Stimulated activated naive CD8-positive, alpha-beta T cell treated with anti-CD3 and anti-CD28 coated beads, Interleukin-15, amount 100 ng/mL, for 72 hours (primary cell): ENCODE results near the gene LSS.
"Not testable (repeated sequence)": the region's sequence is repeated elsewhere in the genome, so short reads cannot be mapped to it uniquely, and the experiment has no call there.

Source experiments
- ATAC-seq: fragments of 150-1000 bp; cut with Tn5 transposase; 2 replicates; pipeline ENCODE4 v1.10.0; 2021; ENCODE audit warnings: mild to moderate bottlenecking, moderate library complexity
- DNase-seq, 2 donors: peaks; one replicate each; pipeline ENCODE4 v3.0.0; 2021 to 2022
- H3K27ac Mint-ChIP-seq, 2 donors: one replicate each; pipeline ENCODE4 v1.8.0; 2022; ENCODE audit warnings: mild to moderate bottlenecking in 2 of 2, mixed read lengths in 2 of 2, moderate library complexity in 2 of 2
- H3K27me3 Mint-ChIP-seq: one replicate; pipeline ENCODE4 v1.8.0; 2022; ENCODE audit warnings: mixed read lengths
- H3K4me1 Mint-ChIP-seq: one replicate; pipeline ENCODE4 v1.8.0; 2022; ENCODE audit warnings: mild to moderate bottlenecking, mixed read lengths
- H3K4me3 Mint-ChIP-seq, 2 donors: one replicate each; pipeline ENCODE4 v1.8.0; 2022; ENCODE audit warnings: mild to moderate bottlenecking in 2 of 2, mixed read lengths in 2 of 2, moderate library complexity in 1 of 2
- H3K9me3 Mint-ChIP-seq, 2 donors: one replicate each; pipeline ENCODE4 v1.8.0; 2022; ENCODE audit warnings: mixed read lengths in 2 of 2

The LSS gene

GRCh38 chr21:46181953-46182547, 46.5 kb downstream of the LSS start:
- ATAC-seq (no peak), DNase-seq (no peak)
- H3K27ac Mint-ChIP-seq = no peak overlapping the region
- peaks cover 0 to 6% of the 10 kb centered on the region in 2 donors for H3K9me3 Mint-ChIP-seq
- peaks cover under 1% of the 10 kb centered on the region for H3K27me3 Mint-ChIP-seq
- no peak overlapping the region for H3K4me3 Mint-ChIP-seq
- peaks cover 18% of the 10 kb centered on the region for H3K4me1 Mint-ChIP-seq

DNA sequence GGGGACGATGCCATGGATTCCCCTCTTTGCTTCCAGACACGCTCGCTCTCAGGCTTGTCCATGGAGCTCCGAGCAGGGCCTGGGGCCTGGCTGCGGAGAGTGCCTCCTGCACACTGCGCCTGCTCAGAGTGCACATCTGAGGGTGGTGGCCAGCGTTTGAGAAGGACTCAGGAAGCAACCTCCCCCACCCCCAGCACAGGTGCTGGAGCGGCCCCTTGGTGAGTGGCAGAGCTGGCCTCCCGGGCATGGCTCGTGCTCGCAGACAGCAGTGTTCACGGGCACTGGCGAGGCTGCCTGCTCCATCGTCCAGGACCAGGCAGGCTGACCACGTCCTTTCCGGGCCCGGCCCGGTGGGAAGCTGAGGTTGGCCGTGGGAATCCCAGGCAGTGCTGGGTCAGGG, 47.1 kb downstream of the LSS start:
- Mint-ChIP-seq H3K27me3 (peaks cover 7% of the 10 kb centered on the region), H3K27ac (no peak overlapping the region), H3K9me3 (peaks cover 5 to 12% of the 10 kb centered on the region in 2 donors), H3K4me1 (peaks cover 18% of the 10 kb centered on the region), H3K4me3 (no peak overlapping the region)
- no peak for DNase-seq
- no peak for ATAC-seq

- H3K9me3 Mint-ChIP-seq = peaks cover 10 to 18% of the 10 kb centered on the region in 2 donors
- no peak overlapping the region for H3K27ac Mint-ChIP-seq
- peaks cover 12% of the 10 kb centered on the region for H3K27me3 Mint-ChIP-seq
- peaks cover 17% of the 10 kb centered on the region for H3K4me1 Mint-ChIP-seq
- no peak overlapping the region for H3K4me3 Mint-ChIP-seq
- DNase-seq (no peak), ATAC-seq (no peak)
These were observed 47.7 kb downstream of the LSS start for GRCh38 chr21:46180778-46181391.

- Mint-ChIP-seq H3K9me3 (peaks cover 13 to 22% of the 10 kb centered on the region in 2 donors), H3K4me3 (no peak overlapping the region), H3K27me3 (peaks cover 19% of the 10 kb centered on the region), H3K4me1 (peaks cover 10% of the 10 kb centered on the region), H3K27ac (no peak overlapping the region)
- no peak for DNase-seq
- no peak for ATAC-seq
These were observed 48.4 kb downstream of the LSS start for GRCh38 chr21:46180079-46180722.

- H3K9me3 Mint-ChIP-seq = peaks cover 18 to 27% of the 10 kb centered on the region in 2 donors
- H3K4me1 Mint-ChIP-seq = peaks cover 9% of the 10 kb centered on the region
- peaks cover 24% of the 10 kb centered on the region for H3K27me3 Mint-ChIP-seq
- H3K4me3 Mint-ChIP-seq = no peak overlapping the region
- DNase-seq (no peak), ATAC-seq (no peak)
- H3K27ac Mint-ChIP-seq = no peak overlapping the region
These were observed 48.9 kb downstream of the LSS start for GRCh38 chr21:46179708-46180078.

DNA sequence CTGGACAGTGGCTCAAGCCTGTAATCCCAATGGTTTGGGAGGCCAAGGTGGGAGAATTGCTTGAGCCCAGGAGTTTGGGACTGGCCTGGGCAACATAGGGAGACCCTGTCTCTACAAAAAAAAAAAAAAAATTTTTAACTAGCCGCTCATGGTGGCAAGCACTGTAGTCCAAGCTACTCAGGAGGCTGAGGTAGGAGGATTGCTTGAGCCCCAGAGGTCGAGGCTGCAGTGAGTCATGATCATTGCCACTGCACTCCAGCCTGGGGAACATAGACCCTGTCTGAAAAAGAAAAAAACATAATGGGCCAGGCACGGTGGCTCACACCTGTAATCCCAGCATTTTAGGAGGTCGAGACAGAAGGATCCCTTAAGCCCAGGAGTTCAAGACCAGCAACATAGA, 49.6 kb downstream of the LSS start:
- Mint-ChIP-seq H3K9me3 (peaks cover 25 to 32% of the 10 kb centered on the region in 2 donors), H3K27ac (no peak overlapping the region), H3K27me3 (peaks cover 29% of the 10 kb centered on the region), H3K4me3 (no peak overlapping the region), H3K4me1 (peaks cover 6% of the 10 kb centered on the region)
- ATAC-seq (no peak), DNase-seq (no peak)

- DNase-seq, H3K4me1 Mint-ChIP-seq, H3K4me3 Mint-ChIP-seq, ATAC-seq: not testable (repeated sequence)
- Mint-ChIP-seq H3K27me3 (peaks cover 34% of the 10 kb centered on the region), H3K27ac (peak overlapping the region in 1 of 2 donors; percentile 46), H3K9me3 (peaks cover 32 to 34% of the 10 kb centered on the region in 2 donors)
These were observed 52.0 kb downstream of the LSS start for GRCh38 chr21:46176443-46177129.

DNA sequence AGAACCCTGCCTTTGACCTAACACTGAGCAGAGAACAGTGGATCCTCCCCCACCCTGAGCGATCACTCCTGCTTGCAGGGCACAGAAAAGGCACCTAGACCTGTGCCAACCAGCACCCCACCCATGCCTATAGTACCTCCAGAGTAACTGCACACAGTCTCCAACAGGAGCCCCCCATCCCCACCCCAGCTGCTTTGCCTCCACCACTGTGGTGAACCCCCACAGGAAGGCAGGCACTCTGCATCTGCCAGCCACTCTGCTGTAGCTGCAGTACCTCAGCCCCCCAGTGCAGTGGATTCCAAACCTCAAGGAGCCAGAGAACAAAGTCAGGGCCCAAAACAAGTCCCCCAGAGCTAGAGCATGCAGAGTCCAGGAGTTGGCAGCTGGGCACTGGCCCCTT, 55.0 kb downstream of the LSS start:
- DNase-seq = no peak
- ATAC-seq = no peak
- peaks cover 8% of the 10 kb centered on the region for H3K4me1 Mint-ChIP-seq
- no peak overlapping the region for H3K27ac Mint-ChIP-seq
- H3K9me3 Mint-ChIP-seq = peaks cover 32 to 34% of the 10 kb centered on the region in 2 donors
- H3K4me3 Mint-ChIP-seq = no peak overlapping the region
- H3K27me3 Mint-ChIP-seq = peaks cover 34% of the 10 kb centered on the region

DNA sequence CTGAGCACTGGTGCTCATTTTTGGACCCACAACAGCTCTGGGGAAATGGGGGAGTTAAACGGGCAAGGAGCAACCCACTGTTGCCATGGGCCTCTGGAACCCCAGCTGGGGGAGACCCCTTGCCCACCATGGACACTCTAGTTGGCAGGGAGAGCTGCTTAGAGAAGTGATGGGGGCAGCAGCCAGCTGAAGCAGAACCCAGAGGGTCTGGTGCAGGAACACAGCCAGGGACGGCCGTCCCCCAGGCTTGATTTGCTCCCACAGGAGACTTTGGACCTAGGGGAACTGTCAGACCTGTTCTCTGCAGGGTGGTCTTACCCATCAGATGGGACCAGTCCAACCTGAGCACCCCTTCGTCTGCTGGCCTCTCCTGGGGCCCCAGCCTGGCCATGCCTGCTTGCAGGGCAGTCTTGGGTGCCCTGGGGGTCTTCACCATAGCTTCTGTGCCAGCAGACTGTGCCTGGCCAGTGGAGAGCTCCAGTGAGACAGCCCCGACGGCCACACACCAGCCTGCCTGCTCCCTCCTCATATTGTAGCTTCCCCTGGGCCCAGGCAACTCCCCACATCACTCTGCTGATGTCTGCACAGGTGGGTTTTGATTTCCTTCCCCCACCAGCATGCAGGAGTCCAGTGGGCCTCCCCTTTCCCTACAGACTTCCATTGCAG, 55.6 kb downstream of the LSS start:
- H3K9me3 Mint-ChIP-seq = peaks cover 32 to 34% of the 10 kb centered on the region in 2 donors
- H3K27ac Mint-ChIP-seq = no peak overlapping the region
- peaks cover 8% of the 10 kb centered on the region for H3K4me1 Mint-ChIP-seq
- ATAC-seq (no peak), DNase-seq (no peak)
- H3K4me3 Mint-ChIP-seq = no peak overlapping the region
- H3K27me3 Mint-ChIP-seq = peaks cover 34% of the 10 kb centered on the region

DNA sequence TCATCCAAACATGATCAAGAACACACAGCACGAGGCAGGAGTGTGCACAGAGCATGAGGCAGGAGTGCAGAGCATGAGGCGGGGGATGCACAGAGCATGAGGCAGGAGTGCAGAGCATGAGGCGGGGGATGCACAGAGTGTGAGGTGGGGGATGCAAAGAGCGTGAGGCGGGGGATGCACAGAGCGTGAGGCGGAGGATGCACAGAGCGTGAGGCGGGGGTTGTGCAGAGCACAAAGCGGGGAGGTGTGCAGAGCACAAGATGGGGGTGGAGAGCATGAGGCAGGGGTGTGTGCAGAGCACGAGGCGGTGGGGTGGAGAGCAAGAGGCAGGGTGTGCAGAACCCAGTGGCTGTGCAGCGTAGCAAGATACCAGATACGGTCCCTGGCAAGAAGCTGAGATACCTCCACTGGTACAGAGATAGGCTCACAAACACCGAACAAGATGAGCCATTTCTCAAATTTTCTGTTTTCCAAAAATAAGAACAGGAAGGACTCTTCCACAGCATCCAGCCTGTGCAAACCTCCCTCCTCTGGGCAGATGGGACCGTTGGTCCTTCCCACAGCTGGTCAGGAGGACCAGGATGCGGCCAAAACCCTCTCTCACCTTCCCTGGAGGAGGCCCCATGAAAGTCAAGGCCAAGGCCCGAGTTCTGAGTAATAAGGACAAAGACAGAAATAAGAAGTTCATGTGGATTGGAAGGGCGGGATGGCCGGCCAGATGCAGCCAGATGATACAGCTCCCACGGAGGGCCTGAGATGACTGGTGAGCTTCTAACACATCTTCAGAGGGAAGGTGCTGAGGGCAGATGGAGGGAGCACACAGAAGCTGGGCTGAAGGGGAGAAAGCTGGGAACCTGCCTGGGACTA, 56.3 kb downstream of the LSS start:
- ATAC-seq (no peak), DNase-seq (no peak)
- Mint-ChIP-seq H3K4me1 (peaks cover 8% of the 10 kb centered on the region), H3K27me3 (peaks cover 34% of the 10 kb centered on the region), H3K4me3 (no peak overlapping the region), H3K9me3 (peaks cover 28 to 34% of the 10 kb centered on the region in 2 donors), H3K27ac (peak overlapping the region in 1 of 2 donors; percentile 71)

DNA sequence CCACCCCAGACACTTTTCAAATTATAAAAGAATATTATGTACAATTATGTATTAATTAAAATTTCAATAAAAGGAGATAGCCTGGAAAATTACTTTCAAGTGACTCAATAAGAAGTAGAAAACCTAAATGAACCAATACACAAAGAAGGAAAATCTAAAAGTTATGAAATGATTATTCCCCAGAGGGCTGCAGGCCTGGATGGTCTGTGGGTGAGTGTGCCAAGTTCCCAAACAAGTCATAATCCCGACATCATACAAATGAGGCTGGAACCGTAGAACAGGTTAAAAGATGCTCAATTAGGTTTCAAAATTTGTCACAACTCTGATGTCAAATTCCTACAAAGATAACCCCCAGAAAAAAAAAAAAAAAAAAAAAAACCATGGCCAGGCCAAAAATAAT, 57.0 kb downstream of the LSS start:
- Mint-ChIP-seq H3K27ac (no peak overlapping the region), H3K4me3 (no peak overlapping the region), H3K4me1 (peaks cover 8% of the 10 kb centered on the region), H3K9me3 (peaks cover 21 to 30% of the 10 kb centered on the region in 2 donors), H3K27me3 (peaks cover 29% of the 10 kb centered on the region)
- DNase-seq (no peak), ATAC-seq (no peak)

GRCh38 chr21:46170436-46171193, 58.0 kb downstream of the LSS start:
- not testable (repeated sequence) for DNase-seq, H3K4me3 Mint-ChIP-seq, H3K4me1 Mint-ChIP-seq, ATAC-seq
- peaks cover 19% of the 10 kb centered on the region for H3K27me3 Mint-ChIP-seq
- peak overlapping the region; percentile 29 to 63 for H3K27ac Mint-ChIP-seq
- H3K9me3 Mint-ChIP-seq = peaks cover 14 to 23% of the 10 kb centered on the region in 2 donors

DNA sequence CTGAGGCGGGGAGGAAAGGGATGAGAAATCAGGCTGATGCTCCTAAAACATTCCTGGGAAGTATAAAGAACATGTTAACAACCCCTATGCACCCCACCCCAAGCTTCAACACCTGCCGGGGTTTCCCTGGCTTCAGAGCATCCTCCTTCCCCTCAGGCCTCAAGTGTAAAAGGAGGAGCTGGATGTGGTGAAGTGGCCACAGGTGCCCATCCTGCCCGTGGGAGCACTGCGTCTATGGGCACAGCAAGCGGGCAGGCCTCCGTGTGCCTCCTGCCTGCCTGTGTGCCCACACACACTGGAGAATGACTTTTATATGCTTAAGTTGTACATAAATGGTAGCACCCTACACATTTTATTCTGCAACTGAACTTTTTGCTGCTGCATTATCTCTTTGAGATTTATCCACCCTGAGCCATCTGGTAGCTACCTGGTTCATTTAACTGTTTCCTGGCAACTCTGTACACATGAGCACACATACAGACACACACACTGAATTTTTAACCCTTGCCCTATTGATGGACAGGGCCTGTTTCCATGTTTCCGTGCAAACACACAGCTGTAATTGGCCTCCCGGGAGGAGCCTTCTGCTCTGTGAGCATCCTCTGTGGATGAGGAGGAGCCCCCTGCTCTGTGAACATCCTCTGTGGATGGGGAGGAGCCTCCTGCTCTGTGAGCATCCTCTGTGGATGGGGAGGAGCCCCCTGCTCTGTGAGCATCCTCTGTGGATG, 59.8 kb downstream of the LSS start:
- H3K9me3 Mint-ChIP-seq = peaks cover 0 to 8% of the 10 kb centered on the region in 2 donors
- no peak for DNase-seq
- ATAC-seq = no peak
- H3K4me3 Mint-ChIP-seq = no peak overlapping the region
- H3K4me1 Mint-ChIP-seq = peaks cover 8% of the 10 kb centered on the region
- H3K27ac Mint-ChIP-seq = no peak overlapping the region
- H3K27me3 Mint-ChIP-seq = peaks cover 5% of the 10 kb centered on the region
